HepG2 (cell line): ENCODE data around the gene SUSD3. TPM values are rescaled to one million over a fixed set of nuclear protein-coding genes. Genes with fewer than 3 reads are reported as not detected.

ENCODE experiments used
- ATAC-seq: fragments of 200-7000 bp; cut with Tn5 transposase; 3 replicates; pipeline ENCODE4 v1.9.1; 2020; ENCODE audit warnings: mild to moderate bottlenecking, moderate library complexity
- BruUV-seq: library from RNA; stranded (reverse); fragments of 400-500 nt; replicated peaks from 2 replicates; lab custom pipeline; 2021; lab: Mats Ljungman, UMichigan
- CTCF ChIA-PET: fragments of 300-600 bp; formaldehyde crosslinking; extraction: SDS; loops from one replicate; lab custom pipeline; 2021; ENCODE audit warnings: low total read pairs, inconsistent platforms, low intra/inter-chr PET ratio; lab: Yijun Ruan, JAX
- POLR2A ChIA-PET: fragments of 350-600 bp; sonication (Branson Sonifier 250); formaldehyde crosslinking; loops from one replicate; lab custom pipeline; 2020; ENCODE audit warnings: antibody characterized with exemption, inconsistent platforms; lab: Yijun Ruan, JAX
- DNase-seq: peaks from one replicate; pipeline ENCODE4 v3.0.0-alpha.2; 2015; ENCODE audit warnings: low spot score
- FAIRE-seq: peaks from 3 replicates; lab custom pipeline; 2011; peaks lifted over from hg19 to GRCh38; lab: Jason Lieb, UNC
- H2AFZ ChIP-seq: one replicate; pipeline ENCODE4 v1.6.1; 2011; ENCODE audit warnings: low read length, inconsistent platforms
- H3K27ac ChIP-seq: fragments of 300-600 bp; 3 replicates; pipeline ENCODE4 v1.8.0; 2011; ENCODE audit warnings: mixed run types, mild to moderate bottlenecking, mixed read lengths, low read length, inconsistent platforms; ENCODE audit not compliant: insufficient read depth; ENCODE audit errors: extremely low read length
- H3K27me3 ChIP-seq, 2 experiments: fragments of 200-600 bp in 1 of 2; 2 replicates in 1 of 2; 3 replicates in 1 of 2; pipeline versions ENCODE4 v1.6.0 to v1.8.0; 2011; ENCODE audit warnings: low read length in 2 of 2, mild to moderate bottlenecking in 2 of 2, moderate library complexity in 2 of 2, inconsistent platforms in 1 of 2; ENCODE audit not compliant: insufficient read depth in 2 of 2, control insufficient read depth in 1 of 2
- H3K36me3 ChIP-seq, 2 experiments: fragments of 200-600 bp in 1 of 2; replicated peaks in 1 of 2; 2 replicates in 1 of 2; 3 replicates in 1 of 2; pipeline versions ENCODE4 v1.5.1 to v1.8.0; 2011; ENCODE audit warnings: low read length in 2 of 2, inconsistent platforms in 1 of 2; ENCODE audit not compliant: insufficient read depth in 2 of 2, control insufficient read depth in 1 of 2
- H3K4me1 ChIP-seq: 2 replicates; pipeline ENCODE4 v1.5.1; 2012; ENCODE audit warnings: low read length, inconsistent platforms; ENCODE audit not compliant: insufficient read depth
- H3K4me2 ChIP-seq: 2 replicates; pipeline ENCODE4 v1.6.0; 2011; ENCODE audit warnings: low read depth, low read length, inconsistent platforms
- H3K4me3 ChIP-seq, 3 experiments: fragments of 200-600 bp in 1 of 3; sonication (generic), shearing (Covaris generic) in 1 of 3; replicated peaks in 1 of 3; 2 replicates each; pipeline ENCODE4 v1.5.1; 2011 to 2016; ENCODE audit warnings: low read length in 3 of 3, inconsistent platforms in 2 of 3, low read depth in 2 of 3, mild to moderate bottlenecking in 2 of 3, control low read depth in 1 of 3, mixed read lengths in 1 of 3; ENCODE audit not compliant: insufficient read depth in 1 of 3
- H3K79me2 ChIP-seq: one replicate; pipeline ENCODE4 v1.6.1; 2011; ENCODE audit warnings: low read length, inconsistent platforms; ENCODE audit not compliant: insufficient read depth
- H3K9ac ChIP-seq: 2 replicates; pipeline ENCODE4 v1.6.0; 2011; ENCODE audit warnings: mild to moderate bottlenecking, low read depth, low read length, inconsistent platforms; ENCODE audit not compliant: insufficient read depth
- H3K9me3 ChIP-seq: 2 replicates; pipeline ENCODE4 v1.5.1; 2012; ENCODE audit warnings: mild to moderate bottlenecking, low read length
- H4K20me1 ChIP-seq: 2 replicates; pipeline ENCODE4 v1.6.0; 2011; ENCODE audit warnings: inconsistent platforms, mild to moderate bottlenecking, low read length, moderate library complexity; ENCODE audit not compliant: insufficient read depth
- ARHGAP35 ChIP-seq: sonication (generic); formaldehyde crosslinking; IDR thresholded peaks from 2 replicates; pipeline ENCODE4 v1.9.0; 2022; ENCODE audit warnings: mild to moderate bottlenecking, inconsistent platforms, moderate library complexity, missing genetic modification reagents, borderline replicate concordance
- CBX2 ChIP-seq, 2 experiments: fragments of 200-600 bp in 1 of 2; sonication (generic); formaldehyde crosslinking in 1 of 2; IDR thresholded peaks; 2 replicates each; pipeline versions ENCODE4 v1.7.0 to v1.8.1; 2018 to 2022; ENCODE audit warnings: low read depth in 2 of 2, low read length in 1 of 2, mild to moderate bottlenecking in 1 of 2, missing genetic modification reagents in 1 of 2
- DPF2 ChIP-seq: sonication (generic); formaldehyde crosslinking; IDR thresholded peaks from 2 replicates; pipeline ENCODE4 v1.4.0; 2020; ENCODE audit warnings: mild to moderate bottlenecking, low read depth, missing genetic modification reagents, borderline replicate concordance
- ELF1 ChIP-seq: sonication (generic); formaldehyde crosslinking; IDR thresholded peaks from 2 replicates; pipeline ENCODE4 v1.4.0; 2020; ENCODE audit warnings: missing genetic modification reagents
- GLI4 ChIP-seq: sonication (generic); formaldehyde crosslinking; IDR thresholded peaks from 2 replicates; pipeline ENCODE4 v1.5.1; 2020; ENCODE audit warnings: missing genetic modification reagents, mild to moderate bottlenecking, moderate library complexity, borderline replicate concordance
- KAT2B ChIP-seq: fragments of 150-350 bp; IDR thresholded peaks from 2 replicates; pipeline ENCODE4 v1.6.1; 2014; ENCODE audit warnings: low read depth, low read length, borderline replicate concordance
- NCOA1 ChIP-seq: sonication (generic); formaldehyde crosslinking; IDR thresholded peaks from 2 replicates; pipeline ENCODE4 v1.9.0; 2021; ENCODE audit warnings: missing genetic modification reagents
- RAD51 ChIP-seq: fragments of 450-650 bp; IDR thresholded peaks from 2 replicates; pipeline ENCODE4 v1.6.1; 2016; ENCODE audit warnings: borderline replicate concordance
- RBAK ChIP-seq: sonication (generic); formaldehyde crosslinking; IDR thresholded peaks from 2 replicates; pipeline ENCODE4 v1.5.1; 2020; ENCODE audit warnings: mild to moderate bottlenecking, missing genetic modification reagents
- SALL1 ChIP-seq: sonication (generic); formaldehyde crosslinking; IDR thresholded peaks from 2 replicates; pipeline ENCODE4 v1.8.0; 2022; ENCODE audit warnings: mild to moderate bottlenecking, missing genetic modification reagents
- TAF1 ChIP-seq: sonication (generic); formaldehyde crosslinking; IDR thresholded peaks from 2 replicates; pipeline ENCODE4 v1.4.0; 2020; ENCODE audit warnings: missing genetic modification reagents
- TOE1 ChIP-seq: sonication (generic); formaldehyde crosslinking; IDR thresholded peaks from 2 replicates; pipeline ENCODE4 v1.4.0; 2020; ENCODE audit warnings: mild to moderate bottlenecking, missing genetic modification reagents
- TOPORS ChIP-seq: sonication (generic); formaldehyde crosslinking; IDR thresholded peaks from 2 replicates; pipeline ENCODE4 v1.8.0; 2023; ENCODE audit warnings: mild to moderate bottlenecking, missing genetic modification reagents
- ZEB1 ChIP-seq: IDR thresholded peaks from 2 replicates; pipeline ENCODE4 v1.6.1; 2012; ENCODE audit warnings: mild to moderate bottlenecking, low read depth, inconsistent platforms; ENCODE audit not compliant: insufficient replicate concordance
- ZNF225 ChIP-seq: sonication (generic); formaldehyde crosslinking; IDR thresholded peaks from 2 replicates; pipeline ENCODE4 v1.4.0; 2020; ENCODE audit warnings: mild to moderate bottlenecking, missing genetic modification reagents
- ZNF333 ChIP-seq: sonication (generic); formaldehyde crosslinking; IDR thresholded peaks from 2 replicates; pipeline ENCODE4 v1.4.0; 2020; ENCODE audit warnings: mild to moderate bottlenecking, missing genetic modification reagents, borderline replicate concordance
- WGBS: methylation state at CpG from one replicate; pipeline ENCODE4 v1.1.6; 2017; ENCODE audit warnings: low lambda C conversion rate; 5-methylcytosine and 5-hydroxymethylcytosine counted together
- in situ Hi-C: cut with HindIII; loops from 2 replicates; pipeline ENCODE4 v1.10.0; 2017; ENCODE audit warnings: low pct_unique_long_range_greater_than_20kb; ENCODE audit not compliant: extremely low pct_ligation_motif_present
- intact Hi-C: fragments of 100-400 bp; cut with micrococcal nuclease; formaldehyde crosslinking; loops from one replicate; pipeline ENCODE4 v1.10.0; 2022; ENCODE audit not compliant: unreplicated experiment
- polyA plus RNA-seq, 8 experiments: library from polyadenylated mRNA; depleted of rRNA in 3 of 8; stranded (reverse) in 7 of 8; unstranded in 1 of 8; fragments of >200 nt; fragmentation: Illumina TruSeq in 4 of 8; extraction: Trizol in 4 of 8; gene quantifications; 2 replicates each; pipeline versions ENCODE4 v1.2.1 to v1.2.3, GENCODE V29; 2011 to 2016; ENCODE audit warnings: low read depth in 4 of 8, missing spikeins in 1 of 8, mixed read lengths in 1 of 8; ENCODE audit not compliant: insufficient read depth in 1 of 8
- total RNA-seq, 5 experiments: library from RNA; depleted of rRNA; stranded (reverse); fragments of >200 nt; fragmentation: Illumina TruSeq; extraction: Trizol; gene quantifications; 2 replicates each; pipeline ENCODE4 v1.2.3, GENCODE V29; 2016; ENCODE audit warnings: low read depth in 1 of 5
- TF ChIP-seq, protein P1 (sequence below): sonication (generic); formaldehyde crosslinking; IDR thresholded peaks from 2 replicates; pipeline ENCODE4 v1.4.0; 2020; ENCODE audit warnings: low read depth, mild to moderate bottlenecking, missing genetic modification reagents
- TF ChIP-seq, protein P2 (sequence below): sonication (generic); formaldehyde crosslinking; IDR thresholded peaks from 2 replicates; pipeline ENCODE4 v1.4.0; 2020; ENCODE audit warnings: mild to moderate bottlenecking, missing genetic modification reagents

SUSD3 gene
- total and polyA plus RNA-seq, 2 of the 13 experiments (the other 11 are each of a cell fraction or from before 2014, with no cell fraction given), result 7.0 to 9.1 TPM

DNA sequence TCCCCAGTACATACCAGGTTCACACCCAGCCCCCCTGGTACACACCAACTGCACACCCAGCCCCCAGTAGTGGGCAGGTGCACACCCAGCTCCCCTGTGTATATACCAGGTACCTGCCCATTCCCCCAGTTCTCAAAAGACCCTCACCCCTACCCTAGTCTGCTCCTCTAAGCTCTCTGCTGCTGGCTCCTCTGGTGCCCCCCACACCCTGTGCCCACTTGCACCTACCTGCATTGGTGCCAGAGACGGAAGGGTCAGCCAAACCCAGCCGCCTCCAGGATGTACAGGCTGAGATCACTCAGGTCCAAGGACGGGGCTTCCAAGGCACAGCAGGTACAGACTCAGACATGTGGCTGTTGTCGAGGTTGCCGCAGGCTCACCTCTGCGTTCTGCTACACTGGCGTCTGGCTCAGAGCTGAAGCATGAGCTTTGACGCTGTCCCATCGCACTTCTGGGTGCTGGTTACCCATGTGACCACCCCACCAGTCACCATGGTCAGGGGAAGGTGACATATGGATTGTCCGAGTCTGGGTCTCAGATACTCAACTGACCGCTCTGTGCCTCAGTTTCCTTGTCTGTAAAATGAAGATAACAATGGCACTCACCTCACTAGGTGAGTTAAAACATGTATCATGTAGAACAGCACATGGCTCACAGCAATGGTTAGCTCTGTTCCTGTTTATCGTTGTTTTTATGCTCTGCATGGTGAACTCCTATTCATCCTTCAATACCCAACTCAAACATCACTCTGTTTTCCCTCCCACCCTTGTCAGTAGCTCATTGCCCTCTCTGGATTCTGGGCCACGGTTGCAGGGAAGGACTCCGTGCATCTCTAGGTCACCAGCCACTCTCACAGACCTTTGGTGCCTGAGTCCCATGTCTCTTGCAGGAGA lies 45.3 kb upstream of the SUSD3 start:
- Histone ChIP-seq H2AFZ (no peak overlapping the region), H3K9ac (no peak overlapping the region), H3K27me3 (no peaks in the 10 kb centered on the region), H3K36me3 (no peaks in the 10 kb centered on the region), H3K4me1 (peaks cover 12% of the 10 kb centered on the region), H3K27ac (no peak overlapping the region), H3K79me2 (no peaks in the 10 kb centered on the region), H3K4me3 (no peak overlapping the region), H3K4me2 (no peak overlapping the region), H3K9me3 (no peaks in the 10 kb centered on the region), H4K20me1 (no peaks in the 10 kb centered on the region)
- in situ Hi-C loops (no loop called here), intact Hi-C loops (no loop called here)
- no peak for DNase-seq
- no TSS peak for BruUV-seq
- ATAC-seq, result no peak
- FAIRE-seq, result no peak
- POLR2A ChIA-PET, result no interaction called here
- WGBS, result 86% methylated on average over 7 of the region's 14 CpGs
- CTCF ChIA-PET, result no interaction called here
- TF ChIP-seq, protein P1, sequence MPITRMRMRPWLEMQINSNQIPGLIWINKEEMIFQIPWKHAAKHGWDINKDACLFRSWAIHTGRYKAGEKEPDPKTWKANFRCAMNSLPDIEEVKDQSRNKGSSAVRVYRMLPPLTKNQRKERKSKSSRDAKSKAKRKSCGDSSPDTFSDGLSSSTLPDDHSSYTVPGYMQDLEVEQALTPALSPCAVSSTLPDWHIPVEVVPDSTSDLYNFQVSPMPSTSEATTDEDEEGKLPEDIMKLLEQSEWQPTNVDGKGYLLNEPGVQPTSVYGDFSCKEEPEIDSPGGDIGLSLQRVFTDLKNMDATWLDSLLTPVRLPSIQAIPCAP (CRISPR knock-in tag), result no peak
- TF ChIP-seq ARHGAP35 (CRISPR knock-in tag) (no peak), ZEB1 (no peak), TOE1 (CRISPR knock-in tag) (no peak), ZNF333 (CRISPR knock-in tag) (no peak), ZNF225 (no peak), RBAK (CRISPR knock-in tag) (no peak), NCOA1 (no peak), TOPORS (CRISPR knock-in tag) (no peak), RAD51 (no peak), GLI4 (CRISPR knock-in tag) (no peak), CBX2 (IDR thresholded peaks at IDR 0.05; ENCODE audit: low read depth, low read length) (no peak), CBX2 (CRISPR knock-in tag; IDR thresholded peaks at IDR 0.05; ENCODE audit: low read depth) (no peak), SALL1 (CRISPR knock-in tag) (no peak), TAF1 (no peak), ELF1 (CRISPR knock-in tag) (no peak), KAT2B (no peak), DPF2 (CRISPR knock-in tag) (no peak)
- TF ChIP-seq, protein P2, sequence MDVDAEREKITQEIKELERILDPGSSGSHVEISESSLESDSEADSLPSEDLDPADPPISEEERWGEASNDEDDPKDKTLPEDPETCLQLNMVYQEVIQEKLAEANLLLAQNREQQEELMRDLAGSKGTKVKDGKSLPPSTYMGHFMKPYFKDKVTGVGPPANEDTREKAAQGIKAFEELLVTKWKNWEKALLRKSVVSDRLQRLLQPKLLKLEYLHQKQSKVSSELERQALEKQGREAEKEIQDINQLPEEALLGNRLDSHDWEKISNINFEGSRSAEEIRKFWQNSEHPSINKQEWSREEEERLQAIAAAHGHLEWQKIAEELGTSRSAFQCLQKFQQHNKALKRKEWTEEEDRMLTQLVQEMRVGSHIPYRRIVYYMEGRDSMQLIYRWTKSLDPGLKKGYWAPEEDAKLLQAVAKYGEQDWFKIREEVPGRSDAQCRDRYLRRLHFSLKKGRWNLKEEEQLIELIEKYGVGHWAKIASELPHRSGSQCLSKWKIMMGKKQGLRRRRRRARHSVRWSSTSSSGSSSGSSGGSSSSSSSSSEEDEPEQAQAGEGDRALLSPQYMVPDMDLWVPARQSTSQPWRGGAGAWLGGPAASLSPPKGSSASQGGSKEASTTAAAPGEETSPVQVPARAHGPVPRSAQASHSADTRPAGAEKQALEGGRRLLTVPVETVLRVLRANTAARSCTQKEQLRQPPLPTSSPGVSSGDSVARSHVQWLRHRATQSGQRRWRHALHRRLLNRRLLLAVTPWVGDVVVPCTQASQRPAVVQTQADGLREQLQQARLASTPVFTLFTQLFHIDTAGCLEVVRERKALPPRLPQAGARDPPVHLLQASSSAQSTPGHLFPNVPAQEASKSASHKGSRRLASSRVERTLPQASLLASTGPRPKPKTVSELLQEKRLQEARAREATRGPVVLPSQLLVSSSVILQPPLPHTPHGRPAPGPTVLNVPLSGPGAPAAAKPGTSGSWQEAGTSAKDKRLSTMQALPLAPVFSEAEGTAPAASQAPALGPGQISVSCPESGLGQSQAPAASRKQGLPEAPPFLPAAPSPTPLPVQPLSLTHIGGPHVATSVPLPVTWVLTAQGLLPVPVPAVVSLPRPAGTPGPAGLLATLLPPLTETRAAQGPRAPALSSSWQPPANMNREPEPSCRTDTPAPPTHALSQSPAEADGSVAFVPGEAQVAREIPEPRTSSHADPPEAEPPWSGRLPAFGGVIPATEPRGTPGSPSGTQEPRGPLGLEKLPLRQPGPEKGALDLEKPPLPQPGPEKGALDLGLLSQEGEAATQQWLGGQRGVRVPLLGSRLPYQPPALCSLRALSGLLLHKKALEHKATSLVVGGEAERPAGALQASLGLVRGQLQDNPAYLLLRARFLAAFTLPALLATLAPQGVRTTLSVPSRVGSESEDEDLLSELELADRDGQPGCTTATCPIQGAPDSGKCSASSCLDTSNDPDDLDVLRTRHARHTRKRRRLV (CRISPR knock-in tag), result no peak
